ENCODE results near the gene RNF138. TPM values are rescaled to one million over a fixed set of nuclear protein-coding genes. Genes with fewer than 3 reads are reported as not detected.

Gene RNF138
- total RNA-seq, 4 donors from 2014 or later: 23.8 to 94.8 (median 38.7) TPM

GRCh38 chr18:32114293-32114942, 22.7 kb downstream of the RNF138 start:
- no peak overlapping the region for H3K4me3 ChIP-seq
- H3K4me1 ChIP-seq: no peaks in the 10 kb centered on the region
- TF ChIP-seq POLR2A (IDR thresholded peaks at IDR 0.05) (no peak), CTCF (IDR thresholded peaks at IDR 0.05) (no peak)
- no peak overlapping the region for H3K27ac ChIP-seq
- no peaks in the 10 kb centered on the region for H3K9me3 ChIP-seq
- DNase-seq: no peak
- no peaks in the 10 kb centered on the region for H3K27me3 ChIP-seq
- H3K36me3 ChIP-seq: no peaks in the 10 kb centered on the region
- intact Hi-C loops (cut with DNase I; ENCODE audit: low total_unique reads): no loop called here

- intact Hi-C loops (cut with DNase I; ENCODE audit: low total_unique reads): no loop called here
- H3K36me3 ChIP-seq: no peaks in the 10 kb centered on the region
- no peak overlapping the region for H3K4me3 ChIP-seq
Measured at GRCh38 chr18:32122039-32122438, 30.4 kb downstream of the RNF138 start.

GRCh38 chr18:32126538-32126937, 34.9 kb downstream of the RNF138 start:
- Histone ChIP-seq H3K27ac (no peak overlapping the region), H3K9me3 (no peaks in the 10 kb centered on the region), H3K27me3 (no peaks in the 10 kb centered on the region), H3K36me3 (no peaks in the 10 kb centered on the region), H3K4me3 (no peak overlapping the region), H3K4me1 (no peaks in the 10 kb centered on the region)
- intact Hi-C loops (cut with DNase I; ENCODE audit: low total_unique reads): no loop called here
- no peak for DNase-seq
- TF ChIP-seq CTCF (IDR thresholded peaks at IDR 0.05) (no peak), POLR2A (IDR thresholded peaks at IDR 0.05) (no peak)

More at GRCh38 chr18:32122039-32122438, 30.4 kb downstream of the RNF138 start:
- no peak for DNase-seq
- TF ChIP-seq CTCF (IDR thresholded peaks at IDR 0.05): no peak
- TF ChIP-seq POLR2A (IDR thresholded peaks at IDR 0.05): no peak
- Histone ChIP-seq H3K27ac (no peak overlapping the region), H3K9me3 (no peaks in the 10 kb centered on the region), H3K27me3 (no peaks in the 10 kb centered on the region), H3K4me1 (no peaks in the 10 kb centered on the region)

GRCh38 chr18:32135625-32136024, 44.0 kb downstream of the RNF138 start:
- H3K9me3 ChIP-seq: no peaks in the 10 kb centered on the region
- no peak for TF ChIP-seq POLR2A (IDR thresholded peaks at IDR 0.05)
- no peak for TF ChIP-seq CTCF (IDR thresholded peaks at IDR 0.05)
- H3K4me3 ChIP-seq: no peak overlapping the region
- H3K27me3 ChIP-seq: no peaks in the 10 kb centered on the region
- intact Hi-C loops (cut with DNase I; ENCODE audit: low total_unique reads): no loop called here
- DNase-seq: no peak
- H3K27ac ChIP-seq: no peak overlapping the region
- no peaks in the 10 kb centered on the region for H3K36me3 ChIP-seq
- H3K4me1 ChIP-seq: no peaks in the 10 kb centered on the region

- H3K4me1 ChIP-seq: no peaks in the 10 kb centered on the region
- H3K27ac ChIP-seq: no peak overlapping the region
- no peak for DNase-seq
- TF ChIP-seq CTCF (IDR thresholded peaks at IDR 0.05): no peak
- no peak for TF ChIP-seq POLR2A (IDR thresholded peaks at IDR 0.05)
- intact Hi-C loops (cut with DNase I; ENCODE audit: low total_unique reads): no loop called here
- no peaks in the 10 kb centered on the region for H3K9me3 ChIP-seq
- H3K36me3 ChIP-seq: no peaks in the 10 kb centered on the region
- no peak overlapping the region for H3K4me3 ChIP-seq
- H3K27me3 ChIP-seq: no peaks in the 10 kb centered on the region
Measured at GRCh38 chr18:32138332-32138982, 46.8 kb downstream of the RNF138 start.

Measured in uterus (tissue), 4 donors.